H9 (cell line): ENCODE results near the gene SUGT1. TPM values are rescaled to one million over a fixed set of nuclear protein-coding genes. Genes with fewer than 3 reads are reported as not detected.

Experiments used
- DNase-seq: peaks from one replicate; pipeline ENCODE4 v3.0.0-alpha.2; 2017
- H2AFZ ChIP-seq: one replicate; pipeline ENCODE4 v1.6.1; 2013; ENCODE audit warnings: mild to moderate bottlenecking, low read length, control low read depth, moderate library complexity
- H2AK5ac ChIP-seq: 2 replicates; pipeline ENCODE4 v1.6.1; 2013; ENCODE audit warnings: low read length, control low read depth, mixed read lengths; ENCODE audit not compliant: insufficient read length
- H2BK120ac ChIP-seq: one replicate; pipeline ENCODE4 v1.6.1; 2013; ENCODE audit warnings: low read depth, mild to moderate bottlenecking, low read length, control low read depth, inconsistent platforms; ENCODE audit not compliant: poor library complexity, severe bottlenecking
- H2BK12ac ChIP-seq: 2 replicates; pipeline ENCODE4 v1.6.1; 2013; ENCODE audit warnings: low read length, control low read depth, mixed read lengths, low read depth; ENCODE audit not compliant: insufficient read length
- H2BK15ac ChIP-seq: 2 replicates; pipeline ENCODE4 v1.6.1; 2013; ENCODE audit warnings: low read depth, low read length, control low read depth
- H2BK20ac ChIP-seq: one replicate; pipeline ENCODE4 v1.6.1; 2013; ENCODE audit warnings: low read depth, mild to moderate bottlenecking, low read length, control low read depth, inconsistent platforms; ENCODE audit not compliant: poor library complexity, severe bottlenecking
- H2BK5ac ChIP-seq: 2 replicates; pipeline ENCODE4 v1.6.1; 2013; ENCODE audit warnings: low read length, control low read depth, mixed read lengths; ENCODE audit not compliant: insufficient read length
- H3K14ac ChIP-seq: 2 replicates; pipeline ENCODE4 v1.6.1; 2013; ENCODE audit warnings: low read length, control low read depth; ENCODE audit not compliant: insufficient read depth
- H3K18ac ChIP-seq: 2 replicates; pipeline ENCODE4 v1.6.1; 2013; ENCODE audit warnings: low read depth, mild to moderate bottlenecking, mixed read lengths, low read length, control low read depth; ENCODE audit not compliant: insufficient read length
- H3K23ac ChIP-seq: 2 replicates; pipeline ENCODE4 v1.6.1; 2013; ENCODE audit warnings: low read length, control low read depth, mixed read lengths, low read depth; ENCODE audit not compliant: insufficient read length
- H3K23me2 ChIP-seq: 2 replicates; pipeline ENCODE4 v1.6.1; 2013; ENCODE audit warnings: low read depth, mild to moderate bottlenecking, mixed read lengths, low read length, control low read depth; ENCODE audit not compliant: insufficient read length, poor library complexity, severe bottlenecking
- H3K27ac ChIP-seq: 2 replicates; pipeline ENCODE4 v1.5.1; 2013; ENCODE audit warnings: low read length, control low read depth, mixed read lengths, low read depth; ENCODE audit not compliant: insufficient read length
- H3K27me3 ChIP-seq: 2 replicates; pipeline ENCODE4 v1.6.1; 2013; ENCODE audit warnings: low read length, control low read depth, inconsistent platforms; ENCODE audit not compliant: insufficient read depth
- H3K4ac ChIP-seq: 2 replicates; pipeline ENCODE4 v1.6.1; 2013; ENCODE audit warnings: low read depth, mild to moderate bottlenecking, control low read depth, inconsistent platforms, low read length, moderate library complexity
- H3K4me1 ChIP-seq: 2 replicates; pipeline ENCODE4 v1.6.1; 2013; ENCODE audit warnings: low read length, control low read depth, inconsistent platforms; ENCODE audit not compliant: insufficient read depth
- H3K4me2 ChIP-seq: 2 replicates; pipeline ENCODE4 v1.6.1; 2013; ENCODE audit warnings: low read length, control low read depth, mixed read lengths; ENCODE audit not compliant: insufficient read length, insufficient read depth
- H3K56ac ChIP-seq: 2 replicates; pipeline ENCODE4 v1.6.1; 2013; ENCODE audit warnings: low read depth, mild to moderate bottlenecking, mixed read lengths, low read length, control low read depth; ENCODE audit not compliant: insufficient read length
- H3K79me1 ChIP-seq: 2 replicates; pipeline ENCODE4 v1.6.1; 2013; ENCODE audit warnings: low read depth, mild to moderate bottlenecking, moderate library complexity, low read length, control low read depth, inconsistent platforms; ENCODE audit not compliant: insufficient read depth, poor library complexity, severe bottlenecking
- H3K79me2 ChIP-seq: 2 replicates; pipeline ENCODE4 v1.6.1; 2013; ENCODE audit warnings: low read length, control low read depth, inconsistent platforms; ENCODE audit not compliant: insufficient read depth
- H3K9ac ChIP-seq: 2 replicates; pipeline ENCODE4 v1.6.1; 2013; ENCODE audit warnings: low read length, control low read depth, mixed read lengths; ENCODE audit not compliant: insufficient read length; ENCODE audit errors: extremely low read depth
- H3K9me3 ChIP-seq: one replicate; pipeline ENCODE4 v1.6.1; 2013; ENCODE audit warnings: low read depth, low read length, inconsistent platforms; ENCODE audit not compliant: control insufficient read depth
- H3T11ph ChIP-seq: one replicate; pipeline ENCODE4 v1.6.1; 2013; ENCODE audit warnings: mild to moderate bottlenecking, low read length, control low read depth, inconsistent platforms
- H4K20me1 ChIP-seq: one replicate; pipeline ENCODE4 v1.6.1; 2013; ENCODE audit not compliant: control insufficient read depth, insufficient read length, insufficient read depth
- H4K5ac ChIP-seq: 2 replicates; pipeline ENCODE4 v1.6.1; 2013; ENCODE audit warnings: low read depth, mild to moderate bottlenecking, mixed read lengths, low read length, control low read depth; ENCODE audit not compliant: insufficient read length
- H4K8ac ChIP-seq: replicated peaks from 2 replicates; pipeline ENCODE4 v1.6.1; 2013; ENCODE audit warnings: low read length, control low read depth, mixed read lengths, low read depth; ENCODE audit not compliant: insufficient read length
- H4K91ac ChIP-seq: 2 replicates; pipeline ENCODE4 v1.6.1; 2013; ENCODE audit warnings: low read depth, mild to moderate bottlenecking, moderate library complexity, mixed read lengths, low read length, control low read depth; ENCODE audit not compliant: insufficient read length
- H3K27ac Mint-ChIP-seq, 3 experiments: 2 replicates in 2 of 3; 3 replicates in 1 of 3; pipeline ENCODE4 v1.8.0; 2020 to 2021; ENCODE audit warnings: mixed read lengths in 3 of 3, mild to moderate bottlenecking in 1 of 3, moderate library complexity in 1 of 3
- H3K27me3 Mint-ChIP-seq: 2 replicates; pipeline ENCODE4 v1.8.0; 2021; ENCODE audit warnings: low read depth, mild to moderate bottlenecking, moderate library complexity, mixed read lengths
- H3K36me3 Mint-ChIP-seq, 3 experiments: 2 replicates in 2 of 3; 3 replicates in 1 of 3; pipeline ENCODE4 v1.8.0; 2020 to 2021; ENCODE audit warnings: low read depth in 3 of 3, mixed read lengths in 3 of 3; ENCODE audit not compliant: insufficient read depth in 1 of 3
- H3K4me1 Mint-ChIP-seq, 2 experiments: 2 replicates each; pipeline ENCODE4 v1.8.0; 2020; ENCODE audit warnings: mixed read lengths in 2 of 2
- H3K4me3 Mint-ChIP-seq, 2 experiments: 2 replicates in 1 of 2; 3 replicates in 1 of 2; pipeline ENCODE4 v1.8.0; 2020 to 2021; ENCODE audit warnings: mild to moderate bottlenecking in 2 of 2, mixed read lengths in 2 of 2, moderate library complexity in 1 of 2
- H3K9me3 Mint-ChIP-seq, 2 experiments: 2 replicates in 1 of 2; 3 replicates in 1 of 2; pipeline ENCODE4 v1.8.0; 2020; ENCODE audit warnings: mild to moderate bottlenecking in 2 of 2, mixed read lengths in 2 of 2, moderate library complexity in 1 of 2
- CTCF ChIP-seq: fragments of 200-600 bp; sonication (generic); conservative IDR thresholded peaks from 3 replicates; pipeline ENCODE4 v1.8.0; 2021; ENCODE audit warnings: antibody characterized with exemption, mild to moderate bottlenecking
- WGBS: extraction: QIAGEN DNeasy Blood & Tissue Kit; methylation state at CpG from one replicate; pipeline ENCODE4 v1.1.7; 2013; ENCODE audit warnings: missing lambda C conversion rate, low lambda C conversion rate, mixed read lengths; ENCODE audit not compliant: insufficient read length; ENCODE audit errors: extremely low coverage; 5-methylcytosine and 5-hydroxymethylcytosine counted together
- total RNA-seq: library from RNA; stranded (reverse); gene quantifications from 2 replicates; pipeline ENCODE4 v1.2.1, GENCODE V29; 2021

SUGT1 gene
- total RNA-seq, 1 experiment from 2014 or later, result 99.6 TPM

GRCh38 chr13:52738719-52739467 is 86.3 kb downstream of the SUGT1 start:
- H3K23ac ChIP-seq, result no peak overlapping the region
- peak overlapping the region; percentile 33 for H3K14ac ChIP-seq
- Mint-ChIP-seq H3K9me3 (peaks cover 9 to 13% of the 10 kb centered on the region in 2 experiments; a peak in 4 of 5 replicates), H3K36me3 (peaks cover 13 to 27% (median 16%) of the 10 kb centered on the region in 3 experiments), H3K27ac (peak overlapping the region in 2 of 3 experiments; percentile 76 to 93; a peak in 3 of 7 replicates), H3K4me3 (peak overlapping the region; percentile 86 to 88), H3K4me1 (peaks cover 47 to 51% of the 10 kb centered on the region in 2 experiments), H3K27me3 (peaks cover 8% of the 10 kb centered on the region)
- no peak overlapping the region for H4K91ac ChIP-seq
- no peak overlapping the region for H3K27ac ChIP-seq
- no peak overlapping the region for H2BK15ac ChIP-seq
- WGBS, result no CpG with 5 or more reads among the region's 75 CpGs
- peaks cover 2% of the 10 kb centered on the region; the same call in 1 of the 2 replicates for H3K4me1 ChIP-seq
- H2BK120ac ChIP-seq, result no peak overlapping the region
- no peak overlapping the region for H2AK5ac ChIP-seq
- H4K8ac ChIP-seq, result peak overlapping the region; percentile 23
- DNase-seq, result peak; percentile 62
- H3T11ph ChIP-seq, result no peak overlapping the region
- H3K79me2 ChIP-seq, result no peaks in the 10 kb centered on the region
- no peaks in the 10 kb centered on the region for H3K79me1 ChIP-seq
- H4K5ac ChIP-seq, result peak overlapping the region; percentile 36
- H3K4me2 ChIP-seq, result peak overlapping the region; percentile 57
- H3K27me3 ChIP-seq, result no peaks in the 10 kb centered on the region
- H2BK5ac ChIP-seq, result no peak overlapping the region
- H2BK12ac ChIP-seq, result no peak overlapping the region
- H2AFZ ChIP-seq, result no peak overlapping the region
- H3K18ac ChIP-seq, result peak overlapping the region; percentile 54
- H4K20me1 ChIP-seq, result no peaks in the 10 kb centered on the region
- peak; percentile 85 for TF ChIP-seq CTCF
- no peak overlapping the region for H3K4ac ChIP-seq
- H2BK20ac ChIP-seq, result no peak overlapping the region
- peaks cover 10% of the 10 kb centered on the region for H3K23me2 ChIP-seq
- peak overlapping the region; percentile 11 for H3K9ac ChIP-seq
- H3K56ac ChIP-seq, result no peak overlapping the region
- no peaks in the 10 kb centered on the region for H3K9me3 ChIP-seq
